Mesothelial cell of epicardium (in vitro differentiated cells): Measurements from ENCODE around the gene UST. TPM values are rescaled to one million over a fixed set of nuclear protein-coding genes. Genes with fewer than 3 reads are reported as not detected.

Experiments
- DNase-seq, 2 experiments: peaks; one replicate each; pipeline ENCODE4 v3.0.0; 2021; ENCODE audit warnings: low spot score in 2 of 2; ENCODE audit not compliant: unreplicated experiment in 2 of 2
- H3K27ac Mint-ChIP-seq: 2 replicates; pipeline ENCODE4 v1.8.0; 2021; ENCODE audit warnings: mixed read lengths
- H3K27me3 Mint-ChIP-seq: 2 replicates; pipeline ENCODE4 v1.8.0; 2021; ENCODE audit warnings: low read depth, mixed read lengths
- H3K36me3 Mint-ChIP-seq: 2 replicates; pipeline ENCODE4 v1.8.0; 2021; ENCODE audit warnings: mixed read lengths
- H3K4me1 Mint-ChIP-seq: 2 replicates; pipeline ENCODE4 v1.8.0; 2021; ENCODE audit warnings: mixed read lengths
- H3K4me3 Mint-ChIP-seq: 2 replicates; pipeline ENCODE4 v1.8.0; 2021; ENCODE audit warnings: mild to moderate bottlenecking, moderate library complexity, mixed read lengths
- H3K9me3 Mint-ChIP-seq: 2 replicates; pipeline ENCODE4 v1.8.0; 2021; ENCODE audit warnings: mixed read lengths
- CTCF ChIP-seq: fragments of 200-600 bp; sonication (generic); IDR thresholded peaks from one replicate; pipeline ENCODE4 v1.5.0; 2021; ENCODE audit warnings: antibody characterized with exemption; ENCODE audit not compliant: unreplicated experiment
- total RNA-seq: library from RNA; stranded (reverse); gene quantifications from 3 replicates; pipeline ENCODE4 v1.2.1, GENCODE V29; 2021

Gene UST
- total RNA-seq, 1 donor from 2014 or later = 6.6 TPM

GRCh38 chr6:149076355-149076734 is 329.5 kb downstream of the UST start:
- H3K4me1 Mint-ChIP-seq = peaks cover 37% of the 10 kb centered on the region
- H3K36me3 Mint-ChIP-seq = peaks cover 2% of the 10 kb centered on the region
- peak overlapping the region; percentile 60 for H3K27ac Mint-ChIP-seq

GRCh38 chr6:149077208-149077607 is 330.4 kb downstream of the UST start:
- H3K9me3 Mint-ChIP-seq = no peaks in the 10 kb centered on the region
- H3K36me3 Mint-ChIP-seq = no peaks in the 10 kb centered on the region
- H3K4me3 Mint-ChIP-seq = no peak overlapping the region
- no peak for DNase-seq
- H3K27ac Mint-ChIP-seq = no peak overlapping the region
- H3K27me3 Mint-ChIP-seq = no peaks in the 10 kb centered on the region
- TF ChIP-seq CTCF = no peak
- peaks cover 37% of the 10 kb centered on the region for H3K4me1 Mint-ChIP-seq

More at GRCh38 chr6:149076355-149076734, 329.5 kb downstream of the UST start:
- no peak for TF ChIP-seq CTCF
- peaks cover 5% of the 10 kb centered on the region for H3K9me3 Mint-ChIP-seq
- H3K4me3 Mint-ChIP-seq = no peak overlapping the region
- no peak for DNase-seq
- H3K27me3 Mint-ChIP-seq = no peaks in the 10 kb centered on the region

- Mint-ChIP-seq H3K27me3 (no peaks in the 10 kb centered on the region), H3K4me3 (no peak overlapping the region), H3K4me1 (peaks cover 37% of the 10 kb centered on the region), H3K27ac (no peak overlapping the region), H3K36me3 (no peaks in the 10 kb centered on the region), H3K9me3 (no peaks in the 10 kb centered on the region)
- DNase-seq = no peak
- TF ChIP-seq CTCF = no peak
Measured at GRCh38 chr6:149078211-149078782, 331.5 kb downstream of the UST start.

- H3K27me3 Mint-ChIP-seq = no peaks in the 10 kb centered on the region
Measured at GRCh38 chr6:149079456-149079855, 332.6 kb downstream of the UST start.

GRCh38 chr6:149079911-149080491 is 333.2 kb downstream of the UST start:
- DNase-seq = no peak
- Mint-ChIP-seq H3K36me3 (no peaks in the 10 kb centered on the region), H3K9me3 (no peaks in the 10 kb centered on the region), H3K4me1 (peaks cover 37% of the 10 kb centered on the region), H3K27ac (peak overlapping the region; percentile 79), H3K4me3 (no peak overlapping the region), H3K27me3 (no peaks in the 10 kb centered on the region)
- TF ChIP-seq CTCF = no peak

More at GRCh38 chr6:149079456-149079855, 332.6 kb downstream of the UST start:
- no peak for DNase-seq
- H3K36me3 Mint-ChIP-seq = no peaks in the 10 kb centered on the region
- peak overlapping the region; percentile 79 for H3K27ac Mint-ChIP-seq
- TF ChIP-seq CTCF = no peak
- H3K9me3 Mint-ChIP-seq = no peaks in the 10 kb centered on the region
- H3K4me1 Mint-ChIP-seq = peaks cover 37% of the 10 kb centered on the region
- H3K4me3 Mint-ChIP-seq = no peak overlapping the region
